OCI-LY7 (cell line): ENCODE data around the gene UBE2G2. TPM values are rescaled to one million over a fixed set of nuclear protein-coding genes. Genes with fewer than 3 reads are reported as not detected.

ENCODE experiments used
- BruUV-seq: library from RNA; stranded (reverse); fragments of 400-500 nt; replicated peaks from 2 replicates; lab custom pipeline; 2021; lab: Mats Ljungman, UMichigan
- CTCF ChIA-PET: fragments of 300-600 bp; sonication (Branson Sonifier 250); formaldehyde crosslinking; loops from one replicate; lab custom pipeline; 2022; ENCODE audit warnings: antibody characterized with exemption; ENCODE audit not compliant: unreplicated experiment; lab: Charles Lee
- POLR2A ChIA-PET: fragments of 300-600 bp; sonication (Branson Sonifier 250); formaldehyde crosslinking; loops from one replicate; lab custom pipeline; 2022; ENCODE audit warnings: antibody characterized with exemption; lab: Charles Lee
- DNase-seq: peaks from one replicate; pipeline ENCODE4 v3.0.0-alpha.2; 2015; ENCODE audit warnings: low spot score
- H2AFZ ChIP-seq: fragments of 200-600 bp; sonication (generic), shearing (Covaris generic); 2 replicates; pipeline ENCODE4 v1.6.1; 2014; ENCODE audit warnings: mild to moderate bottlenecking, antibody characterized with exemption, low read length, moderate library complexity
- H3K27ac ChIP-seq: fragments of 200-600 bp; sonication (generic); 2 replicates; pipeline ENCODE4 v1.5.1; 2014; ENCODE audit warnings: mixed run types, low read depth, mild to moderate bottlenecking, moderate library complexity, low read length, inconsistent platforms; ENCODE audit not compliant: poor library complexity, severe bottlenecking
- H3K36me3 ChIP-seq: fragments of 200-600 bp; sonication (generic); 2 replicates; pipeline ENCODE4 v1.6.1; 2014; ENCODE audit warnings: mild to moderate bottlenecking, antibody characterized with exemption, low read length, moderate library complexity, mixed read lengths; ENCODE audit not compliant: insufficient read depth
- H3K4me1 ChIP-seq: fragments of 200-600 bp; sonication (generic); 2 replicates; pipeline ENCODE4 v1.5.1; 2014; ENCODE audit warnings: mild to moderate bottlenecking, low read length; ENCODE audit not compliant: insufficient read depth, poor library complexity, severe bottlenecking
- H3K4me2 ChIP-seq: fragments of 200-600 bp; sonication (generic); 2 replicates; pipeline ENCODE4 v1.6.1; 2014; ENCODE audit warnings: mild to moderate bottlenecking, low read length
- H3K4me3 ChIP-seq: fragments of 200-600 bp; sonication (generic); 2 replicates; pipeline ENCODE4 v1.5.1; 2014; ENCODE audit warnings: mild to moderate bottlenecking, low read depth, low read length; ENCODE audit not compliant: poor library complexity, severe bottlenecking
- H3K79me2 ChIP-seq: fragments of 200-600 bp; sonication (generic); 2 replicates; pipeline ENCODE4 v1.6.1; 2016; ENCODE audit warnings: low read depth, mild to moderate bottlenecking, low read length, moderate library complexity, mixed read lengths; ENCODE audit not compliant: insufficient read depth
- H3K9me2 ChIP-seq: fragments of 200-600 bp; sonication (generic); 2 replicates; pipeline ENCODE4 v1.6.1; 2016; ENCODE audit warnings: mild to moderate bottlenecking, low read length, mixed read lengths; ENCODE audit not compliant: insufficient read depth
- H3K9me3 ChIP-seq: fragments of 200-600 bp; sonication (generic); 2 replicates; pipeline ENCODE4 v1.6.1; 2014; ENCODE audit warnings: mild to moderate bottlenecking, mixed run types, low read length, mixed read lengths
- H4K20me1 ChIP-seq: fragments of 200-600 bp; sonication (generic); 2 replicates; pipeline ENCODE4 v1.6.1; 2014; ENCODE audit warnings: mild to moderate bottlenecking, antibody characterized with exemption, low read length, moderate library complexity, mixed read lengths; ENCODE audit not compliant: insufficient read depth
- EZH2phosphoT487 ChIP-seq: fragments of 200-600 bp; sonication (generic); IDR thresholded peaks from 2 replicates; pipeline ENCODE4 v1.6.1; 2018; ENCODE audit warnings: low read depth, borderline replicate concordance, mild to moderate bottlenecking, mixed run types, antibody characterized with exemption, low read length, moderate library complexity, mixed read lengths
- intact Hi-C: fragments of 100-400 bp; cut with micrococcal nuclease; formaldehyde crosslinking; loops from one replicate; pipeline ENCODE4 v1.10.0; 2022; ENCODE audit not compliant: unreplicated experiment
- total RNA-seq, 2 experiments: library from RNA; depleted of rRNA in 1 of 2; stranded (reverse); fragments of >200 nt in 1 of 2; shearing (Covaris generic) in 1 of 2; gene quantifications; 2 replicates each; pipeline ENCODE4 v1.2.3, GENCODE V29; 2014 to 2022
- TF ChIP-seq, protein P1 (sequence below): fragments of 200-600 bp; sonication (generic); conservative IDR thresholded peaks from 2 replicates; pipeline ENCODE4 v1.5.1; 2014; ENCODE audit warnings: mild to moderate bottlenecking, antibody characterized with exemption, low read length, moderate library complexity, mixed read lengths

UBE2G2 gene
- total RNA-seq, 2 experiments from 2014 or later = 104 to 141 TPM

DNA sequence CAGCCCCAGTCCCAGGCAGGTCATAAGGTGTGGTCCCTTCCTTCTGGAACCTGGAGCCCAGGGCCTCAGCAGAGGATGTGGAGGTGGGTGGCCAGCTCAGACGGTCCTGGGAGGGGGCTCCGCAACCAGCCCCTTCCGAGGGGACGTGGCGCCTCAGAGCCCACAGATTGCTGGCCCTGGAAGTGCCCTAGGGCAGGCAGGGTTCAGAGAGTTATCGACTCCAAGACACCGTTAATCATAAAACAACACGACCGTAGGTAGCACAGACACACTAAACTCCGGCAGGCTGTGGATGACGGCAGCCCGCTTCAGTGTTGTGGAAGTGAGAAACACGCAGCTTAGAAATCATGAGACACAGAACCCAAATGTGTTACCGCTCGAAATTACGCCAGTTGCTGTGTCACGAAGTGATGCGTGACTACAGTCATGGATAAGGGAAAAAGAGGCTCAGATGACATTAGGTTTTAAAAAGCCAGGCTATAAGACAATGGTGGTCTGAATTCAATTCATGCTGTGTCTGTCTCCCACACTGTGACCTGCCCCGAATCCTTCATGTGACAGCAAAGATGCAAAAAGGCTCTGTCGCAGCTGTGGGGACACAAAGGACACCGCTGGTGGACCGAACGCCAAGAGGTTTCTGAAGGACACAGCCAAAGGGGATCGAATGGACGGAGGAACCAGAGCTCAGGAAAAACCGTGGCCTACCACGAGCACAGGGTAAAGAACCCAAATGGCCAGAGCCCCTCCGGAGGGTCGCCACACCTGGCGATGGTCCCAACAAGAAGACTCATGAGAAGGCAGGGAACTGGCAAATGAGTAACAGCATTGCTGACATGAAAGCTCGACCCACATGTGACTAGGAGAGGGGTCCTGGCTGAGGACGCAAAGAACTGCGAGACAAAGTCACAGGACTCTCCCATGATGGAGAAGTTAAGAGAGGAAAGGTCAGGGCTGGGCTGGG is 17.9 kb upstream of the UBE2G2 start:
- no peak overlapping the region for H3K27ac ChIP-seq
- ChIA-PET POLR2A (no interaction called here), CTCF (no interaction called here)
- peaks cover 13% of the 10 kb centered on the region; the same call in 1 of the 2 replicates for H3K79me2 ChIP-seq
- H3K4me3 ChIP-seq = no peak overlapping the region
- H4K20me1 ChIP-seq = peaks cover 4% of the 10 kb centered on the region; the same call in 1 of the 2 replicates
- no peaks in the 10 kb centered on the region for H3K9me2 ChIP-seq
- H3K9me3 ChIP-seq = peaks cover 15% of the 10 kb centered on the region
- TF ChIP-seq, protein P1, sequence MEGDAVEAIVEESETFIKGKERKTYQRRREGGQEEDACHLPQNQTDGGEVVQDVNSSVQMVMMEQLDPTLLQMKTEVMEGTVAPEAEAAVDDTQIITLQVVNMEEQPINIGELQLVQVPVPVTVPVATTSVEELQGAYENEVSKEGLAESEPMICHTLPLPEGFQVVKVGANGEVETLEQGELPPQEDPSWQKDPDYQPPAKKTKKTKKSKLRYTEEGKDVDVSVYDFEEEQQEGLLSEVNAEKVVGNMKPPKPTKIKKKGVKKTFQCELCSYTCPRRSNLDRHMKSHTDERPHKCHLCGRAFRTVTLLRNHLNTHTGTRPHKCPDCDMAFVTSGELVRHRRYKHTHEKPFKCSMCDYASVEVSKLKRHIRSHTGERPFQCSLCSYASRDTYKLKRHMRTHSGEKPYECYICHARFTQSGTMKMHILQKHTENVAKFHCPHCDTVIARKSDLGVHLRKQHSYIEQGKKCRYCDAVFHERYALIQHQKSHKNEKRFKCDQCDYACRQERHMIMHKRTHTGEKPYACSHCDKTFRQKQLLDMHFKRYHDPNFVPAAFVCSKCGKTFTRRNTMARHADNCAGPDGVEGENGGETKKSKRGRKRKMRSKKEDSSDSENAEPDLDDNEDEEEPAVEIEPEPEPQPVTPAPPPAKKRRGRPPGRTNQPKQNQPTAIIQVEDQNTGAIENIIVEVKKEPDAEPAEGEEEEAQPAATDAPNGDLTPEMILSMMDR = no peak
- TF ChIP-seq EZH2phosphoT487 = no peak
- no peak overlapping the region for H2AFZ ChIP-seq
- H3K4me1 ChIP-seq = peaks cover 6% of the 10 kb centered on the region
- intact Hi-C loops = loop anchor here (5.0 kb wide), 1 partner anchor 113 kb away; no protein-coding TSS in a partner anchor
- no peak overlapping the region for H3K4me2 ChIP-seq
- H3K36me3 ChIP-seq = no peaks in the 10 kb centered on the region
- no peak for DNase-seq
- no TSS peak for BruUV-seq

DNA sequence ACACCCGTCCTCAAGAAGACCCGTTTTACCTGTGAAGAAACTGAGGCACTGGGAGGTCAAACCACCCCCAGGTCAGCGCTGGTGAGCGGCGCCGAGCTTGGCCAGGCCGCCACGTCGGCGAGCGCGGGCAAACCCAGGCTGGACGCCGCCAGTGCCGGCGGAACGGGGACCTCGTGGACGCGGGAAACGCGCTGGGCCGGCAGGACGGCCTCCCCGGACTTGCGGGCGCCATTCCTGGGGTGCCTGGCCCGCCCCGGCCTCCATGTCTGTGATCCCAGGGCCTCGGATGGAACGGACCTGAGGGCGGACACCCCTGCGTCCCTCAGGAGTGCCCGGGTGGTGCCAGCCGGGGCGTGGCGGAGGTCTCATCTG is 17.0 kb upstream of the UBE2G2 start:
- CTCF ChIA-PET = no interaction called here
- POLR2A ChIA-PET = no interaction called here
- Histone ChIP-seq H3K4me2 (peak overlapping the region; percentile 71), H2AFZ (peak overlapping the region; percentile 77), H3K4me3 (peak overlapping the region; percentile 72), H4K20me1 (peaks cover 4% of the 10 kb centered on the region; the same call in 1 of the 2 replicates), H3K9me2 (no peaks in the 10 kb centered on the region), H3K36me3 (no peaks in the 10 kb centered on the region), H3K79me2 (peaks cover 13% of the 10 kb centered on the region; the same call in 1 of the 2 replicates), H3K27ac (peak overlapping the region; percentile 51), H3K4me1 (peaks cover 6% of the 10 kb centered on the region), H3K9me3 (peaks cover 12% of the 10 kb centered on the region)
- DNase-seq = no peak
- intact Hi-C loops = loop anchor here (5.0 kb wide), 1 partner anchor 114 kb away; no protein-coding TSS in a partner anchor
- BruUV-seq = no TSS peak
- TF ChIP-seq, protein P1 = no peak
- TF ChIP-seq EZH2phosphoT487 = no peak
